Sigmoid colon (tissue), 4 donors: ENCODE data around the gene MARF1.
"Not testable (repeated sequence)": the region's sequence is repeated elsewhere in the genome, so short reads cannot be mapped to it uniquely, and the experiment has no call there.

Experiments used
- EP300 ChIP-seq, 4 donors: sonication (generic); formaldehyde crosslinking; IDR thresholded peaks; one replicate each; pipeline ENCODE4 v1.6.1; 2017; ENCODE audit warnings: antibody characterized with exemption in 4 of 4
- POLR2A ChIP-seq, 2 donors: fragments of 450-650 bp; IDR thresholded peaks; one replicate each; pipeline ENCODE4 v1.6.1; 2016; ENCODE audit warnings: antibody characterized with exemption in 2 of 2, mild to moderate bottlenecking in 2 of 2, moderate library complexity in 2 of 2
- POLR2AphosphoS5 ChIP-seq, 4 donors: sonication (generic); formaldehyde crosslinking; IDR thresholded peaks; one replicate each; pipeline ENCODE4 v1.6.1; 2017; ENCODE audit warnings: antibody characterized with exemption in 4 of 4
- TF ChIP-seq, protein P1 (sequence below), 4 experiments: fragments of 450-650 bp in 3 of 4; fragments of 200-600 bp in 1 of 4; IDR thresholded peaks; one replicate each; pipeline ENCODE4 v1.5.1; 2016 to 2019; ENCODE audit warnings: antibody characterized with exemption in 4 of 4, mild to moderate bottlenecking in 3 of 4, moderate library complexity in 2 of 4

DNA sequence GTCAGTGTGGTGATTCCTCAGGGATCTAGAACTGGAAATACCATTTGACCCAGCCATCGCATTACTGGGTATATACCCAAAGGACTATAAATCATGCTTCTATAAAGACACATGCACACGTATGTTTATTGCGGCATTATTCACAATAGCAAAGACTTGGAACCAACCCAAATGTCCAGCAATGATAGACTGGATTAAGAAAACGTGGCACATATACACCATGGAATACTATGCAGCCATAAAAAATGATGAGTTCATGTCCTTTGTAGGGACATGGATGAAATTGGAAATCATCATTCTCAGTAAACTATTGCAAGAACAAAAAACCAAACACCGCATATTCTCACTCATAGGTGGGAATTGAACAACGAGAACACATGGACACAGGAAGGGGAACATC is 12.6 kb upstream of the MARF1 start:
- TF ChIP-seq, protein P1, sequence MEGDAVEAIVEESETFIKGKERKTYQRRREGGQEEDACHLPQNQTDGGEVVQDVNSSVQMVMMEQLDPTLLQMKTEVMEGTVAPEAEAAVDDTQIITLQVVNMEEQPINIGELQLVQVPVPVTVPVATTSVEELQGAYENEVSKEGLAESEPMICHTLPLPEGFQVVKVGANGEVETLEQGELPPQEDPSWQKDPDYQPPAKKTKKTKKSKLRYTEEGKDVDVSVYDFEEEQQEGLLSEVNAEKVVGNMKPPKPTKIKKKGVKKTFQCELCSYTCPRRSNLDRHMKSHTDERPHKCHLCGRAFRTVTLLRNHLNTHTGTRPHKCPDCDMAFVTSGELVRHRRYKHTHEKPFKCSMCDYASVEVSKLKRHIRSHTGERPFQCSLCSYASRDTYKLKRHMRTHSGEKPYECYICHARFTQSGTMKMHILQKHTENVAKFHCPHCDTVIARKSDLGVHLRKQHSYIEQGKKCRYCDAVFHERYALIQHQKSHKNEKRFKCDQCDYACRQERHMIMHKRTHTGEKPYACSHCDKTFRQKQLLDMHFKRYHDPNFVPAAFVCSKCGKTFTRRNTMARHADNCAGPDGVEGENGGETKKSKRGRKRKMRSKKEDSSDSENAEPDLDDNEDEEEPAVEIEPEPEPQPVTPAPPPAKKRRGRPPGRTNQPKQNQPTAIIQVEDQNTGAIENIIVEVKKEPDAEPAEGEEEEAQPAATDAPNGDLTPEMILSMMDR (IDR thresholded peaks at IDR 0.05), result not testable (repeated sequence)
- not testable (repeated sequence) for TF ChIP-seq POLR2A, EP300, POLR2AphosphoS5 (IDR thresholded peaks at IDR 0.05)
